SK-N-SH (cell line): ENCODE results near the gene HDAC7. TPM values are rescaled to one million over a fixed set of nuclear protein-coding genes. Genes with fewer than 3 reads are reported as not detected.

ENCODE experiments used
- CTCF ChIA-PET: fragments of 300-600, 350-600 bp; formaldehyde crosslinking; extraction: SDS; loops from one replicate; lab custom pipeline; 2021; lab: Yijun Ruan, JAX
- POLR2A ChIA-PET: fragments of 350-600 bp; sonication (Branson Sonifier 250); formaldehyde crosslinking; extraction: SDS; loops from one replicate; lab custom pipeline; 2020; ENCODE audit warnings: antibody characterized with exemption, inconsistent platforms; lab: Yijun Ruan, JAX
- DNase-seq: peaks from one replicate; pipeline ENCODE4 v3.0.0; 2012
- H2AFZ ChIP-seq: fragments of 200-600 bp; sonication (generic); 2 replicates; pipeline ENCODE4 v1.8.1; 2016; ENCODE audit warnings: antibody characterized with exemption, mild to moderate bottlenecking, low read depth
- H3F3A ChIP-seq: fragments of 200-600 bp; sonication (generic); replicated peaks from 2 replicates; pipeline ENCODE3; 2016; ENCODE audit warnings: antibody characterized with exemption, mild to moderate bottlenecking; ENCODE audit not compliant: insufficient read depth
- H3K27ac ChIP-seq, 2 experiments: fragments of 200-500 bp in 1 of 2; fragments of 200-600 bp in 1 of 2; sonication (Bioruptor generic) in 1 of 2; sonication (generic), shearing (Covaris generic) in 1 of 2; 2 replicates each; pipeline versions ENCODE4 v1.5.1 to v1.6.1; 2014 to 2016; ENCODE audit warnings: low read depth in 2 of 2, inconsistent platforms in 1 of 2, low read length in 1 of 2, mild to moderate bottlenecking in 1 of 2, mixed read lengths in 1 of 2
- H3K27me3 ChIP-seq: fragments of 200-600 bp; sonication (generic), shearing (Covaris generic); 2 replicates; pipeline ENCODE4 v1.6.1; 2016; ENCODE audit warnings: mixed run types; ENCODE audit not compliant: insufficient read depth
- H3K36me3 ChIP-seq, 2 experiments: fragments of 200-500 bp in 1 of 2; fragments of 200-600 bp in 1 of 2; sonication (Bioruptor generic) in 1 of 2; sonication (generic) in 1 of 2; replicated peaks in 1 of 2; 2 replicates each; pipeline versions ENCODE3 to v1.5.1; 2014 to 2016; ENCODE audit warnings: low read length in 1 of 2, mild to moderate bottlenecking in 1 of 2; ENCODE audit not compliant: insufficient read depth in 2 of 2, control insufficient read depth in 1 of 2
- H3K4me1 ChIP-seq, 2 experiments: fragments of 200-500 bp in 1 of 2; fragments of 200-600 bp in 1 of 2; sonication (Bioruptor generic) in 1 of 2; sonication (generic), shearing (Covaris generic) in 1 of 2; 2 replicates each; pipeline versions ENCODE4 v1.5.1 to v1.6.1; 2014 to 2016; ENCODE audit warnings: low read depth in 1 of 2, low read length in 1 of 2, mixed run types in 1 of 2; ENCODE audit not compliant: insufficient read depth in 2 of 2, control insufficient read depth in 1 of 2
- H3K4me2 ChIP-seq: fragments of 200-600 bp; sonication (generic), shearing (Covaris generic); 2 replicates; pipeline ENCODE4 v1.6.1; 2017; ENCODE audit warnings: mixed run types
- H3K4me3 ChIP-seq, 2 experiments: fragments of 200-500 bp in 1 of 2; fragments of 200-600 bp in 1 of 2; sonication (Bioruptor generic) in 1 of 2; sonication (generic), shearing (Covaris generic) in 1 of 2; 2 replicates each; pipeline versions ENCODE4 v1.5.1 to v1.8.1; 2014 to 2016; ENCODE audit warnings: low read depth in 2 of 2, inconsistent platforms in 1 of 2, low read length in 1 of 2, mild to moderate bottlenecking in 1 of 2, mixed read lengths in 1 of 2, moderate library complexity in 1 of 2
- H3K79me2 ChIP-seq: fragments of 200-600 bp; sonication (generic); 2 replicates; pipeline ENCODE4 v1.8.1; 2017; ENCODE audit warnings: mild to moderate bottlenecking; ENCODE audit not compliant: insufficient read depth
- H3K9ac ChIP-seq: fragments of 200-600 bp; sonication (generic); 2 replicates; pipeline ENCODE4 v1.6.1; 2017; ENCODE audit warnings: mixed run types
- H3K9me2 ChIP-seq: fragments of 200-600 bp; sonication (generic); 2 replicates; pipeline ENCODE4 v1.6.1; 2017; ENCODE audit warnings: mixed run types
- H3K9me3 ChIP-seq: fragments of 200-600 bp; sonication (generic); 2 replicates; pipeline ENCODE4 v1.6.1; 2017; ENCODE audit warnings: mixed run types, mild to moderate bottlenecking, moderate library complexity
- H4K20me1 ChIP-seq: fragments of 200-600 bp; sonication (generic); 2 replicates; pipeline ENCODE4 v1.6.1; 2017; ENCODE audit warnings: mild to moderate bottlenecking, mixed run types; ENCODE audit not compliant: insufficient read depth
- CHD2 ChIP-seq: fragments of 150-350 bp; IDR thresholded peaks from 2 replicates; pipeline ENCODE4 v1.6.1; 2018; ENCODE audit warnings: low read length; ENCODE audit not compliant: partially characterized antibody
- ELF1 ChIP-seq: IDR thresholded peaks from 2 replicates; pipeline ENCODE4 v1.4.0; 2012
- NRF1 ChIP-seq: IDR thresholded peaks from 2 replicates; pipeline ENCODE4 v1.6.1; 2012; ENCODE audit warnings: low read depth, mild to moderate bottlenecking, low read length
- POLR2AphosphoS5 ChIP-seq: IDR thresholded peaks from 2 replicates; pipeline ENCODE4 v1.6.1; 2012; ENCODE audit warnings: low read depth, low read length
- RAD21 ChIP-seq: IDR thresholded peaks from 2 replicates; pipeline ENCODE4 v1.6.1; 2012; ENCODE audit warnings: mild to moderate bottlenecking, low read length
- RCOR1 ChIP-seq: fragments of 150-350 bp; IDR thresholded peaks from 2 replicates; pipeline ENCODE4 v1.6.1; 2017; ENCODE audit warnings: antibody characterized with exemption, low read length
- SMC3 ChIP-seq: IDR thresholded peaks from 2 replicates; pipeline ENCODE4 v1.6.1; 2012; ENCODE audit warnings: low read depth, low read length, improper control_type of control experiment
- TAF1 ChIP-seq: IDR thresholded peaks from 2 replicates; pipeline ENCODE4 v1.6.1; 2012; ENCODE audit warnings: low read depth, mild to moderate bottlenecking, low read length, moderate library complexity, borderline replicate concordance
- TCF12 ChIP-seq: IDR thresholded peaks from 2 replicates; pipeline ENCODE4 v1.4.0; 2012
- WGBS: methylation state at CpG from one replicate; pipeline ENCODE4 v1.1.6; 2017; ENCODE audit warnings: low lambda C conversion rate; 5-methylcytosine and 5-hydroxymethylcytosine counted together
- polyA plus RNA-seq, 3 experiments: library from polyadenylated mRNA; depleted of rRNA; stranded (reverse); fragments of >200 nt; gene quantifications; 2 replicates each; pipeline ENCODE4 v1.2.3, GENCODE V29; 2012
- TF ChIP-seq, protein P1 (sequence below): fragments of 150-350 bp; IDR thresholded peaks from 2 replicates; pipeline ENCODE4 v1.6.1; 2016; ENCODE audit warnings: mild to moderate bottlenecking, low read depth, low read length
- TF ChIP-seq, protein P2 (sequence below): fragments of 200-600 bp; sonication (generic); IDR thresholded peaks from 2 replicates; pipeline ENCODE4 v1.6.1; 2017; ENCODE audit warnings: antibody characterized with exemption, mild to moderate bottlenecking, moderate library complexity
- TF ChIP-seq, protein P3 (sequence below): fragments of 150-350 bp; IDR thresholded peaks from 2 replicates; pipeline ENCODE4 v1.6.1; 2017; ENCODE audit warnings: antibody characterized with exemption, low read length, low read depth, borderline replicate concordance

Gene HDAC7
- polyA plus RNA-seq, 1 of the 3 experiments (the other 2 are of a cell fraction) = 51.0 TPM

DNA sequence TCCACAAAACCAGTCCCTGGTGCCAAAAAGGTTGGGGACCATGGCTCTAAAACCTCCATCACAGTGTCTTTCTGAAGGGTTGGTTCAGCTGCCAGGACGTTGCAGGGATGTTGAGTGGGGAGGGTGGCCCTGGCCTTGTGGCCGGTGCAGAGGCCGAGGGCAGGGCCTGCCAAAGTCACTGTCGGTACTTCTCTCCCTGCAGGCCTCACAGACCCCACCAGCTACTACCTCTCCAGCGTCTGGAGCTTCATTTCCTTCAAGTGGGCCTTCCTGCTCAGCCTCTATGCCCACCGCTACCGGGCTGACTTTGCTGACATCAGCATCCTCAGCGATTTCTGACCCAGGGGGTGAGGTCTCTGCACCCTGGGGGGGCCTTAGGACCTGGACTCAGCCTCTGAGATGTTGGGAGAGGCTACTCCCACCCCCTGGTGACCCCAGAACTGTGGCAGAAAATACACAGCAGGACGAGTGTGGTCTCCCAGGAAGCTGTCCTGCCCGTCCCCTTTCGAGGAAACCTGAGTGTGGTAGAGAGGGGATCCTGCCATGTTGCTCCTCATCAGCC, 39.7 kb downstream of the HDAC7 start:
- no peaks in the 10 kb centered on the region for H3K9me3 ChIP-seq
- CTCF ChIA-PET = interaction anchor here (1.1 to 22.9 kb wide), 12 partner anchors 12 to 117 kb away, joined by 3 to 1294 read pairs (median 15); partner anchors contain the start of genes ENDOU, RAPGEF3 and RPAP3
- H3K4me2 ChIP-seq = no peak overlapping the region
- no peak overlapping the region for H3K27ac ChIP-seq
- peaks cover 0 to 24% of the 10 kb centered on the region in 2 experiments for H3K36me3 ChIP-seq
- no peak for DNase-seq
- no peak overlapping the region for H3K4me3 ChIP-seq
- POLR2A ChIA-PET = no interaction called here
- no peaks in the 10 kb centered on the region for H3K9me2 ChIP-seq
- no peaks in the 10 kb centered on the region for H4K20me1 ChIP-seq
- no peak overlapping the region for H2AFZ ChIP-seq
- no peak overlapping the region for H3K9ac ChIP-seq
- WGBS = 94% methylated on average over 5 of the region's 11 CpGs
- TF ChIP-seq, protein P1, sequence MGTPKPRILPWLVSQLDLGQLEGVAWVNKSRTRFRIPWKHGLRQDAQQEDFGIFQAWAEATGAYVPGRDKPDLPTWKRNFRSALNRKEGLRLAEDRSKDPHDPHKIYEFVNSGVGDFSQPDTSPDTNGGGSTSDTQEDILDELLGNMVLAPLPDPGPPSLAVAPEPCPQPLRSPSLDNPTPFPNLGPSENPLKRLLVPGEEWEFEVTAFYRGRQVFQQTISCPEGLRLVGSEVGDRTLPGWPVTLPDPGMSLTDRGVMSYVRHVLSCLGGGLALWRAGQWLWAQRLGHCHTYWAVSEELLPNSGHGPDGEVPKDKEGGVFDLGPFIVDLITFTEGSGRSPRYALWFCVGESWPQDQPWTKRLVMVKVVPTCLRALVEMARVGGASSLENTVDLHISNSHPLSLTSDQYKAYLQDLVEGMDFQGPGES = no peak
- TF ChIP-seq TAF1 (no peak), SMC3 (no peak), CHD2 (no peak), RAD21 (no peak)
- H3K27me3 ChIP-seq = no peaks in the 10 kb centered on the region
- H3K79me2 ChIP-seq = no peaks in the 10 kb centered on the region
- H3F3A ChIP-seq = peaks cover 32% of the 10 kb centered on the region
- peaks cover 15 to 38% of the 10 kb centered on the region in 2 experiments; a peak in 3 of 4 replicates for H3K4me1 ChIP-seq

DNA sequence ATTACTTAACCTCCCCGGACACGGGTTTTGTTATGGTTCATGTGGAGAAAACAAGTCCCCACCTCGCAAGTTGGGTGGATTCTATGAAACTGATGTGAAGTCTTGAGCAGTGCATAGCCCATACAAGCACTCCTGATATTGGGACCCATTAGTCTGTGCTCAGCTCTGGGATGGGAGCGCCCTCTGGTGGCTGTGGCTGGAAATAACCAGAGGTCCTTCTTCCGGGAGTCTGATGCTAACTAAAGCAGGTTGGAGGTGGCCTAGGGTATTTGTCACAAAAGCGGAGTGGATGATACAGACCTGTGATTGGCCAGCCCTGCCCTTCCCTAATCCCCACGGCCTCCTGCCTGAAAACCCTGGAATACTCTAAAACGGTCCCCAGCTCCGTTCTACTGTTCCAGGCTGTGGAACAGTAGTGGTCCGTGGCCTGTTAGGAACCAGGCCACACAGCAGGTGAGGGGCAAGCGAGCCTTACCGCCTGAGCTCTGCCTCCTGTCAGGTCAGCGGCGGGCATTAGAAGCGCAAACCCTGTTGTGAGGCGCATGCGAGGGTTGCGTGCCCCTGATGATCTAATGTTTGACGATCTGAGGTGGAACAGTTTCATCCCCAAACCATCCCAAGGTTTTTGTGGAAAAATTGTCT, 40.3 kb downstream of the HDAC7 start:
- Histone ChIP-seq H3K36me3 (peaks cover 0 to 18% of the 10 kb centered on the region in 2 experiments), H3K79me2 (no peaks in the 10 kb centered on the region), H3K9me2 (no peaks in the 10 kb centered on the region), H3F3A (peaks cover 32% of the 10 kb centered on the region), H3K4me2 (no peak overlapping the region), H3K4me3 (peak overlapping the region in 1 of 2 experiments; percentile 31; a peak in 1 of 4 replicates), H3K4me1 (peaks cover 15 to 44% of the 10 kb centered on the region in 2 experiments; a peak in 3 of 4 replicates), H3K27ac (no peak overlapping the region), H3K9me3 (no peaks in the 10 kb centered on the region), H2AFZ (no peak overlapping the region), H3K9ac (no peak overlapping the region), H3K27me3 (no peaks in the 10 kb centered on the region), H4K20me1 (no peaks in the 10 kb centered on the region)
- peak; percentile 88 for DNase-seq
- POLR2A ChIA-PET = no interaction called here
- TF ChIP-seq SMC3 (peak; percentile 99), NRF1 (peak; percentile 21; the same call in 1 of the 2 replicates), POLR2AphosphoS5 (peak; percentile 48), RAD21 (peak; percentile 98), ELF1 (peak; percentile 78), RCOR1 (peak; percentile 38; the same call in 1 of the 2 replicates), TCF12 (no peak)
- TF ChIP-seq, protein P2, sequence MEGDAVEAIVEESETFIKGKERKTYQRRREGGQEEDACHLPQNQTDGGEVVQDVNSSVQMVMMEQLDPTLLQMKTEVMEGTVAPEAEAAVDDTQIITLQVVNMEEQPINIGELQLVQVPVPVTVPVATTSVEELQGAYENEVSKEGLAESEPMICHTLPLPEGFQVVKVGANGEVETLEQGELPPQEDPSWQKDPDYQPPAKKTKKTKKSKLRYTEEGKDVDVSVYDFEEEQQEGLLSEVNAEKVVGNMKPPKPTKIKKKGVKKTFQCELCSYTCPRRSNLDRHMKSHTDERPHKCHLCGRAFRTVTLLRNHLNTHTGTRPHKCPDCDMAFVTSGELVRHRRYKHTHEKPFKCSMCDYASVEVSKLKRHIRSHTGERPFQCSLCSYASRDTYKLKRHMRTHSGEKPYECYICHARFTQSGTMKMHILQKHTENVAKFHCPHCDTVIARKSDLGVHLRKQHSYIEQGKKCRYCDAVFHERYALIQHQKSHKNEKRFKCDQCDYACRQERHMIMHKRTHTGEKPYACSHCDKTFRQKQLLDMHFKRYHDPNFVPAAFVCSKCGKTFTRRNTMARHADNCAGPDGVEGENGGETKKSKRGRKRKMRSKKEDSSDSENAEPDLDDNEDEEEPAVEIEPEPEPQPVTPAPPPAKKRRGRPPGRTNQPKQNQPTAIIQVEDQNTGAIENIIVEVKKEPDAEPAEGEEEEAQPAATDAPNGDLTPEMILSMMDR = peak; percentile 92
- TF ChIP-seq, protein P3, sequence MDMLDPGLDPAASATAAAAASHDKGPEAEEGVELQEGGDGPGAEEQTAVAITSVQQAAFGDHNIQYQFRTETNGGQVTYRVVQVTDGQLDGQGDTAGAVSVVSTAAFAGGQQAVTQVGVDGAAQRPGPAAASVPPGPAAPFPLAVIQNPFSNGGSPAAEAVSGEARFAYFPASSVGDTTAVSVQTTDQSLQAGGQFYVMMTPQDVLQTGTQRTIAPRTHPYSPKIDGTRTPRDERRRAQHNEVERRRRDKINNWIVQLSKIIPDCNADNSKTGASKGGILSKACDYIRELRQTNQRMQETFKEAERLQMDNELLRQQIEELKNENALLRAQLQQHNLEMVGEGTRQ = no peak
- CTCF ChIA-PET = interaction anchor here (0.6 to 22.9 kb wide), 15 partner anchors 11 to 938 kb away, joined by 3 to 1294 read pairs (median 6); partner anchors contain the start of genes ENDOU, RAPGEF3 and RPAP3
- 33% methylated on average over 8 of the region's 19 CpGs for WGBS
